Left lung (tissue), 10 donors: Measurements from ENCODE around the gene PSME3IP1. TPM values are rescaled to one million over a fixed set of nuclear protein-coding genes. Genes with fewer than 3 reads are reported as not detected.

Experiments used
- ATAC-seq: fragments of 200-7000 bp; cut with Tn5 transposase; one replicate; pipeline ENCODE4 v1.9.1; 2020; ENCODE audit warnings: moderate library complexity
- DNase-seq, 4 donors: peaks; one replicate each; pipeline ENCODE4 v3.0.0-alpha.2; 2013 to 2020
- H3K27ac ChIP-seq, 2 donors: fragments of 200-600 bp; sonication (generic) in 1 of 2; one replicate each; pipeline versions ENCODE4 v1.5.0 to v1.8.0; 2020 to 2021
- H3K27me3 ChIP-seq, 2 donors: fragments of 200-600 bp; sonication (generic) in 1 of 2; one replicate each; pipeline versions ENCODE4 v1.5.0 to v1.8.0; 2020 to 2021
- H3K36me3 ChIP-seq, 2 donors: fragments of 200-600 bp; sonication (generic) in 1 of 2; one replicate each; pipeline versions ENCODE4 v1.5.0 to v1.8.0; 2020 to 2021
- H3K4me1 ChIP-seq, 2 donors: fragments of 200-600 bp; one replicate each; pipeline ENCODE4 v1.8.0; 2021
- H3K4me3 ChIP-seq, 2 donors: fragments of 200-600 bp; sonication (generic) in 1 of 2; one replicate each; pipeline versions ENCODE4 v1.5.0 to v1.8.0; 2020 to 2021; ENCODE audit warnings: mild to moderate bottlenecking in 1 of 2
- H3K9me3 ChIP-seq, 2 donors: fragments of 200-600 bp; sonication (generic) in 1 of 2; one replicate each; pipeline versions ENCODE4 v1.5.0 to v1.8.0; 2020 to 2021
- CTCF ChIP-seq, 2 donors: fragments of 200-600 bp; sonication (generic) in 1 of 2; IDR thresholded peaks; one replicate each; pipeline versions ENCODE4 v1.5.0 to v1.8.0; 2021; ENCODE audit warnings: antibody characterized with exemption in 2 of 2
- intact Hi-C, 2 donors: fragments of 100-400 bp; cut with DNase I; formaldehyde crosslinking; loops; one replicate each; pipeline versions ENCODE4 v1.11.2 to v1.14.2; 2022
- polyA plus RNA-seq, 6 donors: library from polyadenylated mRNA; unstranded; fragments of 120-200 nt; gene quantifications; one replicate each; pipeline ENCODE4 v1.2.1, GENCODE V29; 2013; ENCODE audit not compliant: insufficient read length in 6 of 6
- total RNA-seq, 2 donors: library from RNA; stranded (reverse); fragmentation: NEBNext Ultra II Directional; extraction: Animal tissue kit (Norgen Biotek cat#: 25700); gene quantifications; one replicate each; pipeline ENCODE4 v1.2.1, GENCODE V29; 2021
- donor health status: DM: no; HTN: yes; CAD: no.
- donor health status: DM: no; HTN: no; CAD: no.

Gene PSME3IP1
- total and polyA plus RNA-seq, 8 donors, result 53.1 to 123 (median 104) TPM

DNA sequence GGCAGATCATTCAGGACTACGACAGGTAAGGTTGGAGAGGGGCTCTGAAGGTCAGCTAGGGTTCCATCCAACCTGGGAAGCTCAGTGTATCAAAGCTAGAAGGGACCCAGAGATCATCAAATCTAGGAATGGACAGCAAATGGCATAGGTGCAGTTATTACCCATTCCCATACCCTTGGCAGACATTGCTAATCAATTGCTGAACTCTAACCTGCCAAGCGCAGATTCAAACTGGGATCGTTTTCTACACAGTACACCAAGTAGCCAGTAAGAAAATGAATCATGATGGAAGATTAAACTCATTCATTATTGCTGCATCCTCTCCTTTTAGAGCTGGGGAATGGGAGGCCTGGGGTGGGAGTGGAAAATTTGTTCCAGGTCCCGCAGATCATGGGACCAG is 59.9 kb downstream of the PSME3IP1 start:
- ATAC-seq (no peak), DNase-seq (no peak)
- no peak overlapping the region for H3K4me3 ChIP-seq
- intact Hi-C loops, result no loop called here
- H3K27me3 ChIP-seq, result no peaks in the 10 kb centered on the region
- peaks cover 0 to 16% of the 10 kb centered on the region in 2 donors for H3K4me1 ChIP-seq
- no peaks in the 10 kb centered on the region for H3K9me3 ChIP-seq
- peaks cover 0 to 79% of the 10 kb centered on the region in 2 donors for H3K36me3 ChIP-seq
- no peak for TF ChIP-seq CTCF (IDR thresholded peaks at IDR 0.05)
- no peak overlapping the region for H3K27ac ChIP-seq

DNA sequence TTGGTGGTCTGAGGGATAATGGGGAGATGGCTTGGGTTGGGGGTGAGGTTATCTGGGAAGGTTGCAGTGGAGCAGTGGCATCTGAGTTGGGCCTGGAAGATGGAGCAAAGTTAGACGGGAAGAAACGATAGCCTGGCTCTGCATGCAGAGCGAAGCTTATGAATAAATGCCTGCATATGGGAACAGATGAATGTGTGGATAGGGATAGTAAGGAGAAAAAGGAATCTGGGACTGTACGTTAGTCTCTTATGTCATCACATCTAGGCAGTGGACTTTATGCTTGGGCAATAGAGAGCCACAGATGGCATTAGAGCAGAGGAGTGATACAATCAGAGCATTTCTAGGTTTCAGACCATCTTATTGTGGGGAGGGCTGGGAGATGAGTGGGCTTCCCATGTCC is 60.5 kb downstream of the PSME3IP1 start:
- Histone ChIP-seq H3K9me3 (no peaks in the 10 kb centered on the region), H3K27me3 (no peaks in the 10 kb centered on the region), H3K36me3 (peaks cover 0 to 79% of the 10 kb centered on the region in 2 donors), H3K4me3 (no peak overlapping the region), H3K27ac (no peak overlapping the region), H3K4me1 (peaks cover 0 to 16% of the 10 kb centered on the region in 2 donors)
- TF ChIP-seq CTCF (IDR thresholded peaks at IDR 0.05), result no peak
- DNase-seq (no peak), ATAC-seq (no peak)
- intact Hi-C loops, result no loop called here

GRCh38 chr16:57123974-57124674 is 61.7 kb downstream of the PSME3IP1 start:
- peaks cover 0 to 16% of the 10 kb centered on the region in 2 donors for H3K4me1 ChIP-seq
- peaks cover 0 to 86% of the 10 kb centered on the region in 2 donors for H3K36me3 ChIP-seq
- peak overlapping the region; percentile 64 to 72 for H3K27ac ChIP-seq
- no peaks in the 10 kb centered on the region for H3K27me3 ChIP-seq
- TF ChIP-seq CTCF (IDR thresholded peaks at IDR 0.05), result no peak
- intact Hi-C loops, result no loop called here
- no peak overlapping the region for H3K4me3 ChIP-seq
- DNase-seq (peak in 1 of 4 donors; percentile 54), ATAC-seq (peak; percentile 87)
- H3K9me3 ChIP-seq, result no peaks in the 10 kb centered on the region

- Histone ChIP-seq H3K27me3 (no peaks in the 10 kb centered on the region), H3K4me3 (no peak overlapping the region), H3K27ac (peak overlapping the region; percentile 64 to 72)
Observed at GRCh38 chr16:57123216-57123973, 62.4 kb downstream of the PSME3IP1 start.

More at GRCh38 chr16:57123216-57123973, 62.4 kb downstream of the PSME3IP1 start:
- Histone ChIP-seq H3K4me1 (peaks cover 0 to 16% of the 10 kb centered on the region in 2 donors), H3K9me3 (no peaks in the 10 kb centered on the region), H3K36me3 (peaks cover 0 to 86% of the 10 kb centered on the region in 2 donors)
- ATAC-seq (peak; percentile 5), DNase-seq (no peak)
- intact Hi-C loops, result no loop called here
- no peak for TF ChIP-seq CTCF (IDR thresholded peaks at IDR 0.05)
